ENCODE results near the gene ARID1B.
A peak's percentile ranks its signal among the peaks of the same experiment; 100 is the strongest.

Gene ARID1B

DNA sequence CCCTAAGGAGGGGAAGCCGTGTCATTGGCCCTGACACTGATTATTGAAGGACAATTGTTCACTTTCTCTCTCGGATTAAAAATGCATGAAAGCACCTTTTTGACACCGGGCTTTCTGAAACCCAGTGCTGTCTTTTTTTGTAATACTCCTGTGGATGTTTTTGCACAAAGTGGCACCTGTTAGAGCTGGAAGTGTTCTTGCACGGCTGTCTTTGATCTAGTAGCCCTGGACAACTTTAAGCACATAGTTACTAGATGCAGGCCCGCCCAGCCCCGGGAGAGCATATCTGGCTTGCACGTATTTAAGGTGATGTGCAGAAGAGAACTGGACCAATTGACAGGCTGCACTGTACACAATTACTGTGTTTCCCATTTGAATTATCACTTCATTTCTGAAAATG lies 72.6 kb downstream of the ARID1B start:
- DNase-seq (ENCODE audit: low read depth in 3 of 3, low spot score in 1 of 3) = no peak

DNA sequence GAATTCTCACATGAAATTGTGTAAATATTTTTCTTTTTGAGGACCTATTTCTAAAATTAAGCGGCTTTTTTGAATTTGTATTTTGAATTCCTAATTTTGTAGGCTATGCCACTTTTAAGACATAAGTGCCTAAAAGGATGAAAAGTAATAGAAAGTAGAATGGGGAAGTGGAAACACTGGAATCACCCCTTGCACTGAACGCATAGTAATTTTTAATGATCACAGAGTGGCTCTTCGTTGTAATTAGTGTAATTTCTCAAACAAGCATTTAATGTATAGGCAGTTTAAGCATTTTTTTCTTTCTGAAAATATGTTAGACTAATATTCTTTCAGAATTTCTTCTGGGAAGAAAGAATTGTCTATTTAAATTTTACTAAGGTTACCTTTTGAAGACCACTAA lies 73.2 kb downstream of the ARID1B start:
- no peak for DNase-seq (ENCODE audit: low read depth in 3 of 3, low spot score in 1 of 3)

DNA sequence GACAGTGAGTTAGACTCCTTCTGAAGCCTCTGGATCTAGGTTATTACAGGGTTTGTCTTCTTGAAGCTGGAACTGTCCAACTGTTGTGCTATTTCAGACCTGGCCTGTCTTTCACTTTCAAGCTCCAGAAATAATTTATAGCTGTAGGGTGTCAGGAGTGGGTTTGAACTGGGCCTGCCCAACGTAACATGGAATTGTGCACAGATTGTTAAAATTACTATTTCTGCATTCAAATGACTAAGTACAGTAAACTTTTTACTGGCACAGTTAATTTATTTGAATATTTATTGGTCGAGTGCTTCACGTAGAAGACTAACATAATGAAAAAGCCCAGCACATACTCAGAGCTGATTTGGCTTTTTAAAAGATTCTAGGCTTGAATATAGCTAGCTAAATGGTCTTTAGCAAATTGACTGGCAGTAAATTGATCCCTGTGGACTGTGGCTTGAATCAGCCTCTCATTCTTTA lies 74.3 kb downstream of the ARID1B start:
- no peak for DNase-seq (ENCODE audit: low read depth in 3 of 3, low spot score in 1 of 3)

DNA sequence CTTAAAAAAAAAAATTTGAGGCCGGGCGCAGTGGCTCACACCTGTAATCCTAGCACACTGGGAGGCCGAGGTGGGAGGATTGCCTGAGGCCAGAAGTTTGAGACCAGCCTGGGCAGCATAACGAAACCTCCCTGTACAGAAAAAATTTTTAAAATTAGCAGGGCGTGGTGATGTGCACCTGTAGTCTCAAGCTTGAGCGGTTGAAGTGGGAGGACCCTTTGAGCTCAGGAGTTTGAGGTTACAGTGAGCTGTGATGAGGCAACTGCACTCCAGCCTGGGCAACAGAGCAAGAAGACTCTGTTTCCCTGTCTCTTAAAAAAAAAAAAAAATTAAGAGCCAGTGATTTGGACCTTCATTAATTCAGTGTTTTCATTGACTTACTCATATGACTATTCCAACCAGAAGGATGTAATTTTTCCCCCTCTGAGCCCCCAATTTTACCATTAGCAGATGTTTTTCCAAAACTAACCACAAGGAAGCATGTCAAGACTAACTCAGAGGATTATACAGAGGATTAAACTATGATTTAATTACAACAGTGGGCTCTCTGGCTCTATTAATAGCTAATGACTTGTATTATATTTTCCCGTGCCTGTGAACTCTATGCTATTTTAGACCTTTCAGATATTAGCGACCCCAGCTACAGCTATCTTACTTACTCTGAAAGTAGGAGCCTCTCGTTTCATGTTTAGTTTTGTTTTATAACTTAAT lies 75.1 kb downstream of the ARID1B start:
- no peak for DNase-seq (ENCODE audit: low read depth in 3 of 3, low spot score in 1 of 3)

DNA sequence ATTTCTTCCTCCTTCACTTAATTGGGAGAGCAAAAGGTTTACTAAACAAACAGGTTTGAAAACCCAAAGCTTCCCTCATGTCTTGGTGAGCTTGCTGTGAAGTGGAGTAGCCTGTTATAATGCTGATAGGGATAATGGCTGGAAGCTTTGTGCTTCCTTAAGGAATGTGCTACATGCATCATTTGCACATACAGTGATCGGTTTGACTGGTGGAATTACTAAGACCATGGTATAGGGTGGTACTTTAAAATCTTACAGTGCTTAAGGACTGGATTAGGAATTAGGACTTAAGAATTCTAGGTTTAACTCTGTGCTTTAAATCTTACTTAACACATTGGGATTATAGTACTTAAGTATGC lies 75.7 kb downstream of the ARID1B start:
- no peak for DNase-seq (ENCODE audit: low read depth in 3 of 3, low spot score in 1 of 3)

DNA sequence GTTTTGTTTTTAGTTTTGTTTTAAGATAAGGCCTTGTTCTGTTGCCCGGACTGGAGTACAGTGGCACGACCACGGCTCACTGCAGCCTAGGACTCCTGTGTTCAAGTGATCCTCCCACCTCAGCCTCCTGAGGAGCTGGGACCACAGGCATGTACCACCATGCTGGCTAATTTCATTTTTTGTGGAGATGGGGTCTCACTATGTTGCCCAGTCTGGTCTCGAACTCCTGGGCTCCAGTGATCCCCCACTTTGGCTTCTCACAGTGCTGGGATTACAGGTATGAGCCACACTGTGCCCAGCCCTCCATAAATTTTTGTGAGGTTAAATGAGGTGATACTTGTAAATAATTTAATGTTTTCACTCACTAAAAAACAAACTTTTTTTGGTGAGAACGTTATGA lies 76.6 kb downstream of the ARID1B start:
- no peak for DNase-seq (ENCODE audit: low read depth in 3 of 3, low spot score in 1 of 3)

DNA sequence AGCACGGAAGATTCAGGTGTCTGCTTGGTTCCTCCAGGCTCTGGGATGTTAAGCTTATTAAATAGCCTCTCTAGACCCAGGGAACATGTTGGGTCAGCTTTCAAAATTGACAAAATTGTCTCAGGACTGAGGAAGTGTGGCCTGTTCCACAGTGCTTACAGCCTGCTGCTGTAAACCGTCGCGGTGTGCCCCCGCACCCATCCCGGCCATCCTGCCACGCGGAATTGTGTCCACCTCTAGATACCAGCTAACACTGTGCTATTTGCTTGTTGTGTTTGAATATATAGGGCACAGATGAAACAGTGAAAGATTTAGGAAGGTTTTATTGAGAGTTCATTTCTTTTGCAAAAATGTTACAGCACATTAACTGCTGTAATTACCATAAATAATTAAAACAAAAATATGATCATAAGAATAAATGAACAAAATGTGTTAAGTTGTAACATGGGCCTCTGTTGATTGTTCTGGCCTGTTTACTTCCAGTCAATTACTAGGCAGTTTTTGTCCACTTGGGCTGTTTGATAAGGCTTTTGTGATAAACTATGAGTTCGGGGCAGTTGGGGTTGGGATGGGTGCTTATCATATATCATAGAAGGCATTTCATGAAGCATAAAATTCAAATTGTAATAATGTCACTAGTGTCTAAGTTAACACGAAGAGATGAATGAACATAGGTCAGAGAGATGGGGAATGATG lies 77.4 kb downstream of the ARID1B start:
- DNase-seq (ENCODE audit: low read depth in 3 of 3, low spot score in 1 of 3) = no peak

DNA sequence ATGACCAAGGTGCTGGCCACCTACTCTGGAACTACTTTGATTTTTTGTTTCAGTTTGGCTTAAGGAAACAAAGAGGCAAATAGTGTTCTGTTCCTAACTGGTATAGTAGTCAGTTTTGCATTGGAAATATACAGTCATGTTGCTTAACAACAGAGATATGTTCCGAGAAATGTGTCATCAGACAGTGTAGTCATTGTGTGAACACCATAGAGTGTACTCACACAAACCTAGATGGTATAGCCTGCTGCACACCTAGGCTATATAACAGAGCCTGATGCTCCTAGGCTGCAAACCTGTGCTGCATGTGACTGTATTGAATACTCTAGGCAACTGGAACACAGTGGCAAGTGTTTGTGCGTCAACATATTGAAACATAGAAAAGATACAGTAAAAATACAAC lies 80.4 kb downstream of the ARID1B start:
- DNase-seq (ENCODE audit: low read depth in 3 of 3, low spot score in 1 of 3) = no peak

DNA sequence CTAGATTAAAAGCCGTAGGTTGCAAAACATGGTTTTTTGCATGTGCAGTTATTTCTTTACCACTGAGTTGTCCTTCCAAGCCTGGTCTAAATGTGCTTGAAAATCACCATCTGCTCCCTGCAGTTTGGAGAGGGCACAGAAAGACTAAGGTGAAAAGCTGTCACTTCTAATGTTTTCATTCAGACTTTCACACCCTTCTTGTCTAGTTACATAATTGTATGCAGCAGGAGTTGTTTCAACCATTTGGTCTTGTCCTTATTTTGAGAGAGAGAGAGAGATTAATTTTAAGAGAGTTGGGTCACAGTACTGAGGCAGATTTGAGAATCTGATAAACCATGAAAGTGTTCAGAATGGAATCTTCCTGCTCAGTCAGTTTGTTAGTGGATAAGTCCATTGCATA lies 82.5 kb downstream of the ARID1B start:
- no peak for DNase-seq (ENCODE audit: low read depth in 3 of 3, low spot score in 1 of 3)

DNA sequence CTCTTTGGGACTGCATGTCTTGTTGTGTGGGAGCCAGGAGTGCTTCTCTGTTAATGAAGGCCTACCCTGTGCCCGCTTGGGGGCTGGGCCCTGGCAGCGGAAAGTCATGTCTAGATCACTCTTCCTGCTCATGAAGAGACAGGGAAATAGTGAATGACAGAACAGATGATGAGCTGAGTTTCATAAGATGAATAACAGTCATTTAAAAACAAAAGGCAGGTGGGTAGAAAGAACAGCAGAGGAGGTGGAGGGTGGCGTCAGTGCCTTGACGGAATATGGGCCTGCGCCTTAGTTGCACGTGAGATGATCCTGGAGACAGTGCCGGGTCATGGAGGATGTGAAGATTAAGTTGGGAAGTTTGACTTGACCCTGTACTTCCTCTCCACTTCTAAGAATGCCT lies 85.5 kb downstream of the ARID1B start:
- DNase-seq (ENCODE audit: low read depth in 3 of 3, low spot score in 1 of 3) = peak in 1 of 3 donors; percentile 17

DNA sequence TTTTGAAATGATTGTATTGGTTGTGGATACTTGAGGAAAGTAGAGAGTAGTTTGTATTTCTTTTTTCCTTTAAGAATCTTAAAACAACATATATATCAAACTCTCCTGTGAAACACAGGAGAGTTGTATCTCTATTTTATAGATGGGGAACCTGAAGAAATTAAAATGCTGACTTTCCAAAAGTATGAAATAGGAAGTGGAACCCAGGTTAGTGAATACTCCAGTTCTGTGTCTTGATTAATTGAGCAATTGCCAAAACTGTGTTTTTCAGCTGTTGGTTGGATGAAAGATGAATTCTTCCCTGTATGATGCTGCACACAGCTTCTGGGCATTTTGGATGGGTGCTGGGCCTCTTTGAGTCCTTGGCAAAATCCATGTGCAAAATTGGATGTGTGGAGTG lies 86.3 kb downstream of the ARID1B start:
- DNase-seq (ENCODE audit: low read depth in 3 of 3, low spot score in 1 of 3) = no peak

DNA sequence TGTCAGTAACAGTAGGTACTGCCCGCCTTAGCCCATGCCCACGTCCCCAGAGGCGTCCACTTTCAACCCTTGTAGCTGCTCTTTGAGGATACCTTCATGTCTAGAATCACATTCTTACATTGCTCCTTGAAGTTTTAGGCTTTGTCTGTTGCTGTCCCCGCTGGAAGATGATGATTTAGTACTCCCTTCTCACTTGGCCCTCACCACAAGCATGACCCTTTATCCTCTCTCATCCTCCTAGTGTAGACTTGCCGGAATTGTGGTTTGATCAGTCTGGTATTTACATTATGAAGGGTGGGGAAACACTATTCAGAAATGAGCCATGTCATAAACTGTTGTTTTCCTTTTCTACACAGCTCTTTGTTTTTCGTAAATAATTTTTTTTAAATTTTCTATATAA lies 87.4 kb downstream of the ARID1B start:
- DNase-seq (ENCODE audit: low read depth in 3 of 3, low spot score in 1 of 3) = no peak

DNA sequence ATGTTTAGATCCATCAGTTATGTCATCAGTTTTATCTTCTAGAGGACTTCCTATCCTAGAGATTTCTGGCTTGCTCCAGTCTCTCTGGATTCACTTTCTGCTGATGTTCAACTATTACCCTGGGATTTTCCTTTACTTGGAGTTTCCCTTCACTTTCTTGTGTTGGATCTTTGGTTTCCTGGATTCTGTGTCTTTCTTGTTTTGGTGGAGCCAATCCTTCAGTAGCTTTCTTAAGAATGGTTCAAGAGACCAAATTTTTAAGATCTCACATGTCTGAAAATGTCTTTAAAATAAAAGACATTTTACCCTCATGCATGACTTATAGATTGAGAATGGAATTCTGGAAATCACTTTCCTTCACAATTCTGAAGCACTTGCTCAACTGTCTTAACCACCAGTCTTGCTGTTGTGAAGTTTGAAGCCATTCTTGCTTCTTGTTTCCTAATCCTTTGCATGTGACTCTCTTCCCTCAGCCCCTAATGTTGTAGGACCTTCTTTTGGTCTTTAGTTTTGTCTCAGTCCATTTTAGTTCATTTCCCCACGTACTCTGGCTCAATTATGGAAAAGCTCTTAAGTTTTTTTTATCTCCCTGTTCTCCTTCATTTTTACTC lies 87.9 kb downstream of the ARID1B start:
- DNase-seq (ENCODE audit: low read depth in 3 of 3, low spot score in 1 of 3) = no peak

DNA sequence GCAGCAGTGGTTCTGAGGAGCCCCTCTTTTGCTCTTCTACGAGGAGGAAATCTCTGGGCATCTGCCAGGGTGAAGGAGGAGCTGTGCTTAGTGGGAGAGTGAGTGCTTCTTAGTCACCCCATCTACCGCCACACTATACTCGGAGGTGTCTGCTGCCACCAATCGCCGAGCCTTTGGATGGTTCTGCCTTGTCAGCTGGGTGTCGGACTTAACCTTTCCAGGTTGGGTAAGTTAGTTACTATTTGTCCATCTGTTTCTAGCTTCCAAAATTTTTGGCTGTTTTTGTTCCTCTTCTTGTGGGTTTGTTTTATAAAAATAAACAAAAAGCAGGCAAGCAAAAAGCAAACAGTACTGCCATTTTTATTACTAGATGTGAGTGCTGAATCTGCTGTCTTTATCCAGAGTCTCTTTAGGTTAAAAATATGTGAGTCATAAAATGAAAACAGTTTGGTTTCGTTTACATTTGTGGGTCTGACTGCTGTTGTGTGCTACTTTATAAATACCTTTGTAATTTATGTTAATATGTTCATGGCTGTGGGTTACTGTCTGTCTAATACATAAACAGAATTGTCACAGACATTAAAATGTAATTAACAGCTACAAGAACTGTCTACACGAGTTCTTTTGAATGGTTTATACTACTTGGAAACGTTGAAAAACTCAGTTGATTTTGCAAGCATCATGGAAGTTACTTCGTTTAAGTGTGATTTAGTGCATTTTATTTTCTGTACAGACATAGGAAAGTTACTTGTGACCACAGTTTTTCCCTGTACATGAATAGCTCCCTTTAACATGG lies 89.2 kb downstream of the ARID1B start:
- DNase-seq (ENCODE audit: low read depth in 3 of 3, low spot score in 1 of 3) = no peak

DNA sequence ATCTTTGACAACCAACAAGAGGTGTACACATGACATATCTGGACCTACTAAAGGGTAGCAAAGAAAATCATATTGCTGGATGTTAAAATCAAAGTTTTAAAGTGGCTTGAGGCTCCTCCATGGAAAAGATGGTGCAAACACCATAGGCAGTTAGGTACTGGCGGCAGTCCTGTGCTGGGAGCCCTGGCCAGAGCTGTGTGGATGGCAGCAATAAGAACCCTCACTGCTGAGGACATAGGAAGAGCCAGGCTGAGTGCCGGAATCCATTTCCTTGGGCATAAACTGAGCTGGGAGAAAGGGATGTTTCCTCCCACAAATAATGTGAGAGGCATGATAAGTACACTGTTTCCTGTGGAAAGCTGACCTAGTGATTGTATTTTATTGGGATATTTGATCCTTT lies 89.9 kb downstream of the ARID1B start:
- no peak for DNase-seq (ENCODE audit: low read depth in 3 of 3, low spot score in 1 of 3)

DNA sequence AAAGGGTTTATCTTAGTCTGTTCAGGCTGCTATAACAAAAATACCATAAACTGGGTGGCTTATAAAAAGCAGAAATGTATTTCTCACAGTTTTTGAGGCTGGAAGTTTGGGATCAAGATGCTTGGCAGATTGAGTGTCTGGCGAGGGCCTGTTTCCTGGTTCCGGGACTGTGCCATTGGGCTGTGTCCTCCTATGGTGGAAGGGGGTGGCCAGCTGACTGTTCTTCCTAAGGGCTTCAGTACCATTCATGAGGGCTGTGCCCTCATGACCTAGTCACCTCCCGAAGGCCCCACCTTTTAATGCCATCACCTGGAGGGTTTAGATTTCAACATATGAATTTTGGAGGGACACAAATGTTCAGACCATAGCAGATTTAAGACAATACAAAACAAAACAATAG lies 91.2 kb downstream of the ARID1B start:
- DNase-seq (ENCODE audit: low read depth in 3 of 3, low spot score in 1 of 3) = no peak

DNA sequence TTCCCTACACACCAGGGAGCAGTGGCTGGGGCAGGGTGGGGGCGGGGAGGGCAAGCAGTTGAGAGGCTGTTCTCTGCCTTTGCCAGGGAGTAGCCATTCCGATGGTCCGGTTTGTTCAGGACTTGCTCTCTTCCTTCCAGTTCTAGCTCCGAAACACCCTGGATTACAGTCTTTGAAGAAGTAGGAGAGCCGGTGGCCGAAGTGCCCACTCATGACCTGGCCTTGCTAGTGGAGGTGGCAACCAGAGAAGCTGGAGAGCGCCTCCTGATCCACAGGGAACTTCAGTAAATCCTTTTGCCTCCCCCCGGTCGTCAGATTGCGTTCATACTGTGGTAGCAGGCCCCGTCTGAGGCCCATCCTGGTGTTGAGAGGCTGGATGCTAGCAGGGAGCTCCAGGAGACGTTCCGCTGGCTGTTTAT lies 92.8 kb downstream of the ARID1B start:
- DNase-seq (ENCODE audit: low read depth in 3 of 3, low spot score in 1 of 3) = no peak

DNA sequence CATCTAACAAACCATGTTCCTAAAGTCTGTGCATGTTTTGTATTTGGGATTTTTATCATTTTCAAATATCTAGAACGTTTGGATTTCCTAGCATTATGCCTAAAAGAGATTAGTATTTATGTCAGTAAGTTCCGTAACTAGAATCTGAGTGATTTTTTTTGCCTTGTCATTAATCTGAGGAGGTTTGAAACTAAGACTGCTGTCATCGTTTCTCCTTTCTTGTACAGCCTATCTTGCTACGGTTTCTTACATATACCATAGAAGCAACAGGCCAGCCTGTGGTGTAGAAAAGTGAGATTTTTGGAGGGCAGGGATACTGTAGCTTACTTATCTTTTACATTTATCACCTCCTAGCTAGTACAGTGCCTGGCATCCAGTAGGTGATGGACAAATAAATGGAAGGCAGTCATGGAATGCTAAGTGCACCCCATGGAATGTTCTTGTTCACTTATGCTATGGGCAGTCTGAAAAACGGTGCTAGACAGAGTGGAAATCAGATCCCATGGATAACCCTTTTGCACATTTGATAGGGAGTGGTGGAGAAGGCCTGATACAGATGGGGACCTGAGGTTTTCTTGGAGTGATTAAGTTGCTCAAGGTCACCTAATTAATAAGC lies 93.9 kb downstream of the ARID1B start:
- no peak for DNase-seq (ENCODE audit: low read depth in 3 of 3, low spot score in 1 of 3)

DNA sequence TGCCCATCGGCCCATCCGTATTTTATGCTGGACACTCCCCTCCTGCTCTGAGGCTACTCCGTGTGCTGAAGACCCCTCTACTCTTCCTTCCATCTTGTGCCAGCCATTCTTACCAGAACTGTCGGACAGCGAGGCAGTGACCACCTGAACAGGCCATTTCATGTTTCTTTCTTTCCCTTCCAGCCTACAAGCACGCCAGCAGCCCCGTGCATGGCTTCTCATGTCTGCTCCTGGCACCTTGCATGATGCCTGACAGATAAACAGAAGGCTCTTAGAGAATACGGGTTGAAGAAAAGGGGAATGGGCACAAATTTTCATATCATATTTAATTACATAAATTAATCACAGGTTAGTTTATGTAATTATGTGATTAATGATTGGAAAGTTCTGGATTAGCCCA lies 95.7 kb downstream of the ARID1B start:
- no peak for DNase-seq (ENCODE audit: low read depth in 3 of 3, low spot score in 1 of 3)

DNA sequence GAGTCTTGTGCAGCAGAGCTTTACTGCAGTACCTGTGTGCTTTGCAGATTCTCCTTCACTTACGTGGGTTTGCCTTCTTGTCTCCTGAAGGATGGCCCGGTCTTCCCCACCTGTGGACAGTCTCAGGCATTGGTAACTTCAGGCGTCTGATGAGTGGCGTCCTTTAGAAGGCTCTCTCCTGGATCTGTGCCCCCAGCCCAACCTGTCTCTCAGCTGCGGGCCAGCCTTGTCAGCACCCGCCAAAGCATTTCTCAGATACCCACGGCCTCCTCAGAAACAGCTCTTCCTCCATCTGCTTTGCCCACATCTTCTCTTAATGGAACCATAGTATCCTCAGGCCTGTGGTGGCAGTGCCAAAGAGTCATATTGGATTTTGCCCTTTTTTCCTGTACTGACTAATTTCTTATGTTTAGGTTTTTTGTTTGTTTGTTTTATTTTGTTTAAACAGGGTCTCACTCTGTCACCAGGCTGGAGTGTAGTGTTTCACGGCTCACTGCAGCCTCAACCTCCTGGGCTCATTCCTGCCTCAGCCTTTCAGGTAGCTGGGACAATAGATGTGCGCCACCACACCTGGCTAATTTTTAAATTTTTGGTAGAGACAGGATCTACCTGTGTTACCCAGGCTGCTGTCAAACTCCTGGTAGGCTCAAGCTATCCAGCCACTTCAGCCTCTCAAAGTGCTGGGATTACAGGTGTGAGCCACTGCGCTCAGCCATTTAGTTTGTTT lies 96.6 kb downstream of the ARID1B start:
- no peak for DNase-seq (ENCODE audit: low read depth in 3 of 3, low spot score in 1 of 3)

DNA sequence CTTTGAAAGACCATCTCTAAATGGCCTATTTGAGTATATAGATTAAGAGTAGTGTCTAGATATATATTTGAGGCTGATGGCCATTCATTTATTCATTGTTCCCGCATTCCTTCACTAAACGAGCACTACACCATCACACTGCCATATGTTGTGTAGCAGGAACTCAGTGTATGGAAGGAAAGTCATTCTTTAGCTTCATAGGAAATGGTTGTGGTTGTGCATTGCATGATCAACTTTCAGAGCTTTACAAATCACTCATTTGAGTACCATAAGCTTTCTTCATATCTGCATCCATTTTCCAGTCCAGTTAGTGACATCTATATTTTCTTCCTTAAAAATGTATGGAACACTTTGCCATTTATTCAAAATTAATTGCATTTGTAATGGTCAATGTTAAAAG lies 97.9 kb downstream of the ARID1B start:
- DNase-seq (ENCODE audit: low read depth in 3 of 3, low spot score in 1 of 3) = no peak
